Measurements from ENCODE around the gene IRF4. TPM values are rescaled to one million over a fixed set of nuclear protein-coding genes. Genes with fewer than 3 reads are reported as not detected.

The IRF4 gene
- total and polyA plus RNA-seq, 2 donors (not counting 3 experiments of a cell fraction or from before 2014, with no cell fraction given) = not detected

GRCh38 chr6:358847-359246 lies 32.7 kb upstream of the IRF4 start:
- Histone ChIP-seq H3K9ac (replicated peaks; ENCODE audit: extremely low read depth, insufficient read depth, low read length) (no peak overlapping the region), H3K9me1 (replicated peaks; ENCODE audit: control insufficient read depth, extremely low read depth, insufficient read depth, low read length) (no peaks in the 10 kb centered on the region), H3K4me3 (replicated peaks in 1 of 3; ENCODE audit: insufficient read depth in 1 of 3, low read depth in 1 of 3, low read length in 3 of 3) (no peak overlapping the region), H3K4me1 (ENCODE audit: control insufficient read depth, extremely low read depth, insufficient read depth, low read length) (no peaks in the 10 kb centered on the region), H3K27ac (ENCODE audit: insufficient read depth, low read depth, low read length) (no peak overlapping the region), H3K4me2 (ENCODE audit: insufficient read depth, low read length) (no peak overlapping the region), H3K9me3 (replicated peaks; ENCODE audit: control insufficient read depth, insufficient read depth, low read length) (peaks cover 4% of the 10 kb centered on the region), H2AFZ (ENCODE audit: low read depth, low read length) (no peak overlapping the region), H3K27me3 (ENCODE audit: control insufficient read depth in 2 of 2, insufficient read depth in 2 of 2, low read length in 2 of 2) (no peaks in the 10 kb centered on the region), H4K20me1 (replicated peaks; ENCODE audit: control insufficient read depth, extremely low read depth, insufficient read depth, low read length) (no peaks in the 10 kb centered on the region), H3K79me2 (ENCODE audit: control insufficient read depth, insufficient read depth, low read length) (no peaks in the 10 kb centered on the region), H3K36me3 (ENCODE audit: control insufficient read depth in 2 of 2, extremely low read depth in 1 of 2, insufficient read depth in 2 of 2, low read length in 2 of 2) (no peaks in the 10 kb centered on the region)
- no peak for TF ChIP-seq POLR2A (IDR thresholded peaks at IDR 0.05; ENCODE audit: low read depth, low read length)
- no peak for TF ChIP-seq JUN (IDR thresholded peaks at IDR 0.05; ENCODE audit: borderline replicate concordance, insufficient read depth, insufficient read length, low read depth)
- TF ChIP-seq CTCF (IDR thresholded peaks at IDR 0.05; ENCODE audit: extremely low read depth in 1 of 2, insufficient read depth in 1 of 2, low read depth in 1 of 2, low read length in 2 of 2) = no peak
- TF ChIP-seq MAX (IDR thresholded peaks at IDR 0.05; ENCODE audit: insufficient read depth, insufficient read length) = no peak
- TF ChIP-seq FOS (IDR thresholded peaks at IDR 0.05; ENCODE audit: borderline replicate concordance, insufficient read depth, low read length) = no peak
- no peak for TF ChIP-seq EZH2 (IDR thresholded peaks at IDR 0.05; ENCODE audit: borderline replicate concordance, low read depth, low read length, severe bottlenecking)
- TF ChIP-seq POLR2AphosphoS5 (IDR thresholded peaks at IDR 0.05; ENCODE audit: insufficient read depth, low read depth, low read length) = no peak
- no peak for TF ChIP-seq GATA2 (IDR thresholded peaks at IDR 0.05; ENCODE audit: insufficient read depth, insufficient read length, low read depth, low read length)
- no peak for TF ChIP-seq MYC (IDR thresholded peaks at IDR 0.05; ENCODE audit: low read depth, low read length)
- dilution Hi-C loops (cut with MboI; ENCODE audit: extremely low pct_ligation_motif_present, low sequenced_read_pairs) = no loop called here
- intact Hi-C loops (cut with micrococcal nuclease) = loop anchor here (2.0 kb wide), 1 partner anchor 66 kb away; the partner anchor contains the start of gene DUSP22
- FAIRE-seq (no peak), DNase-seq (ENCODE audit: low read depth, low spot score) (no peak)
- ChIA-PET POLR2A (no interaction called here), CTCF (no interaction called here)
- no TSS peak for BruUV-seq (replicated peaks)
